GM23248 (cell line): ENCODE data around the gene ZNF391. TPM values are rescaled to one million over a fixed set of nuclear protein-coding genes. Genes with fewer than 3 reads are reported as not detected.

Source experiments
- DNase-seq: peaks from one replicate; pipeline ENCODE4 v3.0.0-alpha.2; 2015
- H2AFZ ChIP-seq: fragments of 200-600 bp; sonication (generic); 2 replicates; pipeline ENCODE4 v1.6.1; 2016; ENCODE audit warnings: antibody characterized with exemption
- H3F3A ChIP-seq: fragments of 200-600 bp; sonication (generic); 2 replicates; pipeline ENCODE4 v1.6.1; 2016; ENCODE audit warnings: mild to moderate bottlenecking, antibody characterized with exemption, mixed run types; ENCODE audit not compliant: insufficient read depth
- H3K27ac ChIP-seq: fragments of 200-600 bp; sonication (generic); 2 replicates; pipeline ENCODE4 v1.5.1; 2016; ENCODE audit warnings: mild to moderate bottlenecking
- H3K27me3 ChIP-seq: fragments of 200-600 bp; sonication (generic); replicated peaks from 2 replicates; pipeline ENCODE4 v1.6.1; 2016; ENCODE audit warnings: mild to moderate bottlenecking; ENCODE audit not compliant: insufficient read depth
- H3K36me3 ChIP-seq: fragments of 200-600 bp; sonication (generic); 2 replicates; pipeline ENCODE4 v1.6.1; 2016; ENCODE audit warnings: low read depth, mild to moderate bottlenecking
- H3K4me1 ChIP-seq: fragments of 200-600 bp; sonication (generic); 2 replicates; pipeline ENCODE4 v1.6.1; 2016; ENCODE audit warnings: mild to moderate bottlenecking; ENCODE audit not compliant: insufficient read depth
- H3K4me2 ChIP-seq: fragments of 200-600 bp; sonication (generic); one replicate; pipeline ENCODE4 v1.6.1; 2016; ENCODE audit warnings: mild to moderate bottlenecking; ENCODE audit not compliant: unreplicated experiment
- H3K4me3 ChIP-seq: fragments of 200-600 bp; sonication (generic); 2 replicates; pipeline ENCODE4 v1.5.1; 2016; ENCODE audit warnings: mild to moderate bottlenecking
- H3K79me2 ChIP-seq: fragments of 200-600 bp; sonication (generic); 2 replicates; pipeline ENCODE4 v1.6.1; 2016; ENCODE audit warnings: mild to moderate bottlenecking; ENCODE audit not compliant: insufficient read depth
- H3K9ac ChIP-seq: fragments of 200-600 bp; sonication (generic); 2 replicates; pipeline ENCODE4 v1.6.1; 2016; ENCODE audit warnings: mild to moderate bottlenecking
- H3K9me2 ChIP-seq: fragments of 200-600 bp; sonication (generic); 2 replicates; pipeline ENCODE4 v1.6.1; 2016; ENCODE audit warnings: mixed run types, mild to moderate bottlenecking, moderate library complexity; ENCODE audit not compliant: insufficient read depth
- H3K9me3 ChIP-seq: fragments of 200-600 bp; sonication (generic); one replicate; pipeline ENCODE4 v1.6.1; 2017; ENCODE audit warnings: low read depth
- H4K20me1 ChIP-seq: fragments of 200-600 bp; sonication (generic); 2 replicates; pipeline ENCODE4 v1.6.0; 2016; ENCODE audit not compliant: insufficient read depth
- EZH2 ChIP-seq: fragments of 200-600 bp; sonication (generic); IDR thresholded peaks from 2 replicates; pipeline ENCODE4 v1.6.1; 2018; ENCODE audit warnings: antibody characterized with exemption, mild to moderate bottlenecking; ENCODE audit not compliant: insufficient read depth, poor library complexity, severe bottlenecking
- EZH2phosphoT487 ChIP-seq: fragments of 200-600 bp; sonication (generic); IDR thresholded peaks from 2 replicates; pipeline ENCODE4 v1.6.1; 2018; ENCODE audit warnings: antibody characterized with exemption, moderate library complexity, mild to moderate bottlenecking, low read depth; ENCODE audit not compliant: insufficient read depth
- WGBS, 2 experiments: methylation state at CpG; one replicate each; pipeline ENCODE4 v1.1.6; 2015 to 2017; ENCODE audit warnings: low lambda C conversion rate in 2 of 2, low coverage in 1 of 2; ENCODE audit errors: missing lambda C conversion rate in 2 of 2; 5-methylcytosine and 5-hydroxymethylcytosine counted together
- in situ Hi-C: fragments of 300-500 bp; cut with MboI; formaldehyde crosslinking; loops from 2 replicates; pipeline ENCODE4 v1.15.0; 2020
- polyA plus RNA-seq: library from polyadenylated mRNA; unstranded; fragments of >200 nt; fragmentation: Nextera tagmentation; extraction: Ambion mirVana; gene quantifications from 2 replicates; pipeline ENCODE4 v1.2.1, GENCODE V29; 2016
- total RNA-seq: library from RNA; depleted of rRNA; stranded (reverse); fragments of >200 nt; shearing (Covaris generic); gene quantifications from 2 replicates; pipeline ENCODE4 v1.2.3, GENCODE V29; 2014; rRNA removed

ZNF391 gene
- total RNA-seq, result 1.4 and 4.7 TPM in 2 replicates
- 2.3 and 2.4 TPM in 2 replicates for polyA plus RNA-seq

GRCh38 chr6:27388293-27389197, at the start of gene ZNF391:
TSS of gene ZNF391 (plus strand) at chr6:27388759. CDS start at chr6:27400371, 11,612 bp downstream.
- H3K9ac ChIP-seq, result peak within 1 kb of the TSS; percentile 81
- H3K27ac ChIP-seq, result peak within 1 kb of the TSS; percentile 70
- no peaks in the 10 kb centered on the region for H4K20me1 ChIP-seq
- no peaks in the 10 kb centered on the region for H3K79me2 ChIP-seq
- peak within 1 kb of the TSS; percentile 94 for H3K4me2 ChIP-seq
- 0 out of 2 replicates have a peak, but pooled peaks cover 4% of the 10 kb centered on the region for H3F3A ChIP-seq
- peaks cover 4% of the 10 kb centered on the region; the same call in 1 of the 2 replicates for H3K4me1 ChIP-seq
- WGBS, 2 experiments, result 1% methylated on average over 46 to 48 of the region's 49 CpGs
- no peaks in the 10 kb centered on the region for H3K27me3 ChIP-seq
- DNase-seq, result peak; percentile 94
- H3K9me2 ChIP-seq, result no peaks in the 10 kb centered on the region; the same call in 1 of the 2 replicates
- H3K36me3 ChIP-seq, result no peaks in the 10 kb centered on the region
- peak within 1 kb of the TSS; percentile 82 for H3K4me3 ChIP-seq
- in situ Hi-C loops, result no loop called here
- H3K9me3 ChIP-seq, result no peaks in the 10 kb centered on the region
- TF ChIP-seq EZH2phosphoT487 (no peak), EZH2 (no peak)
- peak within 1 kb of the TSS; percentile 98 for H2AFZ ChIP-seq

- in situ Hi-C loops, result no loop called here
- H3K27ac ChIP-seq, result no peak overlapping the region
- H3K36me3 ChIP-seq, result no peaks in the 10 kb centered on the region
- no peak overlapping the region for H3K4me2 ChIP-seq
- no peaks in the 10 kb centered on the region for H3F3A ChIP-seq
- TF ChIP-seq EZH2phosphoT487 (no peak), EZH2 (no peak)
- H3K9ac ChIP-seq, result no peak overlapping the region
- H2AFZ ChIP-seq, result no peak overlapping the region
- H3K4me3 ChIP-seq, result no peak overlapping the region
- no peaks in the 10 kb centered on the region for H3K4me1 ChIP-seq
- no peaks in the 10 kb centered on the region for H3K79me2 ChIP-seq
- H4K20me1 ChIP-seq, result no peaks in the 10 kb centered on the region
- WGBS, 2 experiments, result 21 to 25% methylated on average over 4 of the region's 4 CpGs
- H3K9me3 ChIP-seq, result no peaks in the 10 kb centered on the region
- no peaks in the 10 kb centered on the region for H3K9me2 ChIP-seq
- no peak for DNase-seq
- no peaks in the 10 kb centered on the region for H3K27me3 ChIP-seq
Observed at GRCh38 chr6:27352850-27353249, 35.7 kb upstream of the ZNF391 start.

DNA sequence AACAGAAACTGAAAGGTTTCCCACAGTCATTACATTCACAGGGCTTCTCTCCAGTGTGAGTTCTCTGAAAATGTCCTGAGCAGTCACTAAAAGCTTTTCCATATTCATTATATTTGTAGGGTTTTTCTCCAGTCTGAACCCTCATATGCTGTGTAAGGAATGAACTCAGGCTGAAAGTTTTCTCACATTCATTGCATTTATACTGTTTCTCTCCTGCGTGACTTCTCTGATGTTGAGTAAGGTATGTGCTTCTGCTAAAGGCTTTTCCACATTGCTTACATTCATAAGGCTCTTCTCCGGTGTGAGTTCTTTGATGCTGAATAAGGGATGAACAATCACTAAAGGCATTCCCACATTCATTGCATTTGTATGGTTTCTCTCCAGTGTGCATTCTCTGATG, 29.8 kb upstream of the ZNF391 start:
- H3K36me3 ChIP-seq, result no peaks in the 10 kb centered on the region
- no peaks in the 10 kb centered on the region for H3K79me2 ChIP-seq
- in situ Hi-C loops, result no loop called here
- no peaks in the 10 kb centered on the region for H3K9me2 ChIP-seq
- no peak for TF ChIP-seq EZH2phosphoT487
- H3K4me1 ChIP-seq, result no peaks in the 10 kb centered on the region
- no peak overlapping the region for H3K4me2 ChIP-seq
- WGBS, 2 experiments, result 53% methylated on average over 2 of the region's 2 CpGs
- DNase-seq, result no peak
- H3K9me3 ChIP-seq, result no peaks in the 10 kb centered on the region
- no peaks in the 10 kb centered on the region for H3F3A ChIP-seq
- no peak overlapping the region for H3K27ac ChIP-seq
- no peaks in the 10 kb centered on the region for H3K27me3 ChIP-seq
- no peak overlapping the region for H3K9ac ChIP-seq
- H2AFZ ChIP-seq, result no peak overlapping the region
- H4K20me1 ChIP-seq, result no peaks in the 10 kb centered on the region
- no peak overlapping the region for H3K4me3 ChIP-seq

DNA sequence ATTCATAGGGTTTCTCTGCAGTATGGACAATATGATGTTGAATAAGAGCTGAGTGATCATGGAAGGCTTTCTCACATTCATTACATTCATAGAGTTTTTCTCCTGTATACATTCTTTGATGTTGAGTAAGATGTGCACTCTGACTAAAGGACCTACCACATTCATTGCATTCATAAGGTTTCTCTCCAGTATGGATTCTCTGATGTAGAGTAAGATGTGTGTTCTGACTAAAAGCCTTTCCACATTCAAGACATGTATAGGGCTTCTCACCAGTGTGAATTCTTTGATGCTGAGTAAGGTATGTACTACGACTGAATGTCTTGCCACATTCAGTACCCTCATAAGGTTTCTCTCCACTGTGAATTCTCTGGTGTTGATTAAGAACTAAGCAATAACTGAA, 29.3 kb upstream of the ZNF391 start:
- TF ChIP-seq EZH2 (no peak), EZH2phosphoT487 (no peak)
- 15 to 43% methylated on average over 1 of the region's 1 CpG for WGBS, 2 experiments
- Histone ChIP-seq H2AFZ (no peak overlapping the region), H3K4me3 (no peak overlapping the region), H3F3A (no peaks in the 10 kb centered on the region), H3K36me3 (no peaks in the 10 kb centered on the region), H3K27me3 (no peaks in the 10 kb centered on the region), H4K20me1 (no peaks in the 10 kb centered on the region), H3K4me1 (no peaks in the 10 kb centered on the region), H3K9me2 (no peaks in the 10 kb centered on the region), H3K9ac (no peak overlapping the region), H3K27ac (no peak overlapping the region), H3K79me2 (no peaks in the 10 kb centered on the region), H3K4me2 (no peak overlapping the region), H3K9me3 (no peaks in the 10 kb centered on the region)
- DNase-seq, result no peak
- in situ Hi-C loops, result no loop called here
